GM04504 (cell line): Measurements from ENCODE around the gene IGLL1.
A peak's percentile ranks its signal among the peaks of the same experiment; 100 is the strongest.
"Not testable (repeated sequence)": the region's sequence is repeated elsewhere in the genome, so short reads cannot be mapped to it uniquely, and the experiment has no call there.

ENCODE experiments used
- DNase-seq: peaks from one replicate; pipeline ENCODE4 v3.0.0-alpha.2; 2012; ENCODE audit warnings: low read depth

The IGLL1 gene

DNA sequence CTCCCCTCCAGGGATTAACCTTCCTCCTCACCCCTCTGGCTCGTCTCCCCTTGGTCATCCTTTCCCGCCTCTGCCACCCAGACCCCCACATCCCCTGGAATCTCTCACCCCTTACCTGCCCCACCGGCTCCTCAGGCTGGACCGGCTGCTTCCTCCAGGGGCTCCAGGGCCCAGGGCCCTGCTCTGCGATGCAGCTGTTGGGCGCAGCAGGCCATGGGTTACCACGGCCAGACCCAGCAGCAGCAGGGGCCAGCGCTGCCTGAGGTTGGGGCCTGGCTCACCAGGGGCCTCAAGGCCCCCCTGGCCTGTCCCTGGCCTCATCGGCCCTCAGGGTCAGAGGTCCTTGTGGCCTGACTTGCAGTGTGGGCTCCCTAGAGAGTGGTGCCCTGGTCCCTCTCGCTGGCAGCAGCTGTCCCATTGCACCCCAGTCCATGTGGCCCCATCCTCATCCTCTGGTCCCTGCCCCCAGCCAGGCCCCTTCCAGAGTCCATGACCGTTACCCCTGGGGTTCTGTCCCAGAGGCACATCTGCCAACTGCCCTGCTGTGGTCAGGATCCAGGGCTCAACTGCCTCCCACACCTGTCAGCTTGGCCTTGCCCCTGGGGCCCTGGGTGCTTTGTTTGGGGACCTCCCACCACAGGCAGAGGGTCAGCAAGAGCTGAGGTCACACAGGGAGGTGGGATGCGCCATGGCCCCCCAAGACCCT is at the start of gene IGLL1:
IGLL1 (minus strand) TSS at position 421 of the 706 bp plus-strand sequence; CDS start at position 321, 100 bp downstream.
- no peak for DNase-seq

GRCh38 chr22:23628056-23628743 is 48.1 kb upstream of the IGLL1 start:
- DNase-seq, result not testable (repeated sequence)

GRCh38 chr22:23627401-23628055 is 47.4 kb upstream of the IGLL1 start:
- DNase-seq, result peak; percentile 17

DNA sequence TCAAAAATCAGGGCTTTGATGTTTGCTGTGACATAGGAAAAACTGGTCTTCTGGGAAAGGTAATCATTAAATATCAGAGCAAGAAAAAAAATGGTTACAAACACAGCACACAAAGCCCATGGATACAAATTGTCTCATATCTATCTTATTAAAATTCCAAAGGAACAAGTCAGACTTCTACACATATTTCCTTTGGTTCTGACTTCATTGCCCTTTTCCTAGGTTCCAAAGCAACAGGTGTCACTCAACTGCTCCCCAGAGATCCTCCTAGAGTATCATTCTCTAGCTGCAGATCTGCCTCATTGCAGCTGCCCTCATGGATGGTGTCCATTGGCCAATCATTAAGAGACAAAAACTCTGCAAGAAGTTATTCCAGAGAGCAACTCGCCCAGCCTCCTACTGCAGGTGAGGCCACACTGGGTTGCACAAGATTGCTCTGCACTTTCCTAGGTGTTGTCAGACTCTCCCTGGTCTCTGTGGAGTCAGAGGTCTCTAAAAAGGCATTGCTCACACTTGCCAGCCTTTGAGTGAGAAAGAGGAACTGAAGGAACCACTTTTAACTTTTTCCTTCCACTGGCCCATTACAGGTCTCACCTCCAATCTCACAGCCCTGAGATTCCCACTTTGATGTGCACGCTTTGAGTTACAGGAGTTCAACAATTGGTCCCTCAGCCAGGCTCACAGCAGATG is 46.3 kb upstream of the IGLL1 start:
- DNase-seq, result no peak

DNA sequence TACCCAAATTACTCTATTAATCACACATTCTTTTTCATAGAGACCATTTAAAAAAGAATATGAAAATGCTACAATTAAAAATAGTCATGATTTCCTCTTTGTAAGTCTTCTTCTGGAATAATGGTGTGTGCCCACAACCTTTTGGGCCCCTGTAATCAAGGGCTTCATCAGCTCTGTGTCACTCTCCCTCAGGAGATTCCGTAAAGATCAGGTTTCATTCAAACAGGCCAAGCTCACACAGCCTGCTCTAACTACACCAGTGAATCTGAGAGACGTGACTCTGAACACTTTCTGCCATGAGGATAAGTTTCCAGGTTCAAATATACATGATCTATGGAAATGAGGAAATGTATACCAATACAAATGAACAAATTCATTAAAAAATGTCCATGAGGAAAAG is 42.5 kb upstream of the IGLL1 start:
- DNase-seq, result no peak

GRCh38 chr22:23621916-23622315 is 41.8 kb upstream of the IGLL1 start:
- not testable (repeated sequence) for DNase-seq

GRCh38 chr22:23621082-23621780 is 41.1 kb upstream of the IGLL1 start:
- no peak for DNase-seq

DNA sequence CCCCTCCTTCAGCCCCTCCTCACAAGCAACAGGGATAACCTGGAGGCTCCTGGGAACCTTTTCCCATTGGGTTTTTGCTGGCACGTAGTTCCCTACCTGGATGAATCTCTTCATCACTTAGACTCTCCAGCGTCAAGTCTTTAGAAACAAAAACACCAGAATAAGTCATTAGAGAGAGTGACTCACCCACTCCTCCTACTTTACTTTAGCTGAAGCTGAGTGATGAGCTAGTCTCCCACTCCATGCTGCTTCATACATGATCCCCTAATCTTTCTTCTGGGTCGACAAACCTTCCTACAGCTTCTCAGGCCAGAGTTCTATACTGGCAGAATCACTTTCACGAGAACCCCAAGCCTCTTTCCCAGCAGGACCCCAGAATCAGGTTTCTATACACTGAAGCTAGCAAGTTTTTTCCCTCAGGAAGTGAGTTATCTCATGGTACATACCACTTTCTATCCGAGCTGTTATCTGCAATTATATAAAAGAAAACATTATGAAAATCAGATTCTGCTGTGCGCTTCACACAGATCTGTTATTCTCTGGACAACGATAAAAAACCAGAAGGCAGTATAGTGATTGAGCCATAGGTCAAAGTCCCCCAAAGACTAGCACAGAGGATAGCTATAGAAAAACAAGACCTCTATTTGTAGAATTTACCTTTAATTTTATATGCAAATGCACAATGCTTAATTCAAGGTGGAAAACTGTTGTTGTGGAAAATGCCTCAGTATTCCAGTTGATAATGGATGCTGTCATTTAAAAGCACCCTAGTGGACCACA is 33.3 kb upstream of the IGLL1 start:
- DNase-seq, result no peak

DNA sequence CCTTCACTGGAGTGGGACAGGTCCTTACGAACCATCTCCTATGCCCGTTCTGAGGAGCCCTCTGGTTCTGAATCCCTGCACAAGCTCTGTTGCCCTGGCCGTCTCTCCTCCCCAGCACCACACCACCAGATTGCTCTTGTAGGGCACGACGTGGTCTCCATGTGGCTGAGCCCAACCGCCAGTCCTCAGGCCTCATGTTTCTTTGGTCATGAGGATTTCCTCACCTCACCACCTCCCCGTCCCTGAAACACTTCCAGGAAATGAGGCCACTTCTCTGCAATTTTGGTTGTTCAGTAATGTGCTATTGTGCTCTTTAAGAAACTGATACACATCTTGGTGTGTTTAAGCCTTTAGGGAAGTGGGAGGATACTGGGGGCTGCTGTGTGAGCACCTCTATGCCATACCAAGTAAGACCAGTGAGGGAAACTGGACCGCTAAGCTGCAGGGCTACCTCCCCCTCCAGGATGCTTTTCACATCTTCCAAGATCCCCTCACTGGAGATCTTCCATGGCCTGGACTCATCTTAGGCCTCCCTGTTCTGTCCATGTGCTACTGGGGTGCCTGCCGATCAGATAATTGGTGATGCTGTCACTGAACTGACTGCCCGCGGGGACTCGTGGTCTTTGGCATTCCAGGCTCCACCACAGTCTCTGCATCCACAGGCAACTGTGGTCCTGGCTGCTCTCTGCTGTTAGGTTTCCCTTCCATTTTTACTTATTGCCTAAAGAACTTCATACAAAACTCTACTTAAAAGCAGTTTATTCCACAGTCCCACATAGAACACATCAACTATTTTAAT is 30.1 kb upstream of the IGLL1 start:
- no peak for DNase-seq

GRCh38 chr22:23608583-23608982 is 28.5 kb upstream of the IGLL1 start:
- DNase-seq, result no peak

DNA sequence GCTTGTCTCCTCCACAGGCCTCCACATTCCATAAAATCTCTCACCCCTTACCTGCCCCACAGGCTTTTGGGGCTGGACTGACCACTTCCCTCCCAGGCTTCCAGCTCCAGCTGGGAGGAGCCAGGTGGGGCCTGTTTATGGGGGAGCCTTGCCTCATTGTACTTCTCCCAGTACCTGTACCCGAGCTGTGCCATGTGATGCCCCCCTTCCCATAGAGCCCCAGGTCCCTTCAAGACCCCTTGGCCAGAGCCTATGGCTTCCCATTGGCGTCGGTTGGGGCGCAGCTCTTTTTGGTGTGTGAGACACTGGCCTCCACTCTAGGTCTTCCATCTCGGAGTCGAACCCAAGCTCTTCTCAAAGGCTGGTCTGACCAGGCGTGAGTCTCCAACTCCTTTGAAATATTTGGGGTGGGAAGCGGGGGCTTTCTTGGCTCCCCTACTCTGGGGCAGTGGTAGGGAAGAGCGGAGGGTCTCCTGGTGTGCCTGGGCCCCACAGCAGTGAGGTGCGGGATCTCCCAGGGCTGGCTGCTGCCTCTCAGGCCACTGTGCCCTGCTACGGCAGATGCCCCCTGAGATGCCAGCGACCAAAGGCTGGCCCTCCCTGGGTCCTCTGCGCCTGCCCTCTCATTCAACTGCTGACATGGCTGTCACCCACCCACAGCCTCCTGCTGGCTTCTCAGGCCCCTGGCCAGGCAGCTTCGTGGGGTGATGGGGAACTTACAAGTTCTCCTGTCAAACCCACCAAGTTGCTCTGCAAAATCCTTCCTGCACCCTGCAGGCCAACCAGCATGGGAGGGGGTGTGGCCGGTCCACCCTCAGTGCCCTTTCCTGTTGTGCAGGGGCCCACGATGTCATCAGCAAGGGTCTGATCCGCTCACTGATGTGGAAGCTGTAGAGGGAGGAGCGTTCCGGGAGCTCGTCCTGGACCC is 26.4 kb upstream of the IGLL1 start:
- DNase-seq, result no peak

DNA sequence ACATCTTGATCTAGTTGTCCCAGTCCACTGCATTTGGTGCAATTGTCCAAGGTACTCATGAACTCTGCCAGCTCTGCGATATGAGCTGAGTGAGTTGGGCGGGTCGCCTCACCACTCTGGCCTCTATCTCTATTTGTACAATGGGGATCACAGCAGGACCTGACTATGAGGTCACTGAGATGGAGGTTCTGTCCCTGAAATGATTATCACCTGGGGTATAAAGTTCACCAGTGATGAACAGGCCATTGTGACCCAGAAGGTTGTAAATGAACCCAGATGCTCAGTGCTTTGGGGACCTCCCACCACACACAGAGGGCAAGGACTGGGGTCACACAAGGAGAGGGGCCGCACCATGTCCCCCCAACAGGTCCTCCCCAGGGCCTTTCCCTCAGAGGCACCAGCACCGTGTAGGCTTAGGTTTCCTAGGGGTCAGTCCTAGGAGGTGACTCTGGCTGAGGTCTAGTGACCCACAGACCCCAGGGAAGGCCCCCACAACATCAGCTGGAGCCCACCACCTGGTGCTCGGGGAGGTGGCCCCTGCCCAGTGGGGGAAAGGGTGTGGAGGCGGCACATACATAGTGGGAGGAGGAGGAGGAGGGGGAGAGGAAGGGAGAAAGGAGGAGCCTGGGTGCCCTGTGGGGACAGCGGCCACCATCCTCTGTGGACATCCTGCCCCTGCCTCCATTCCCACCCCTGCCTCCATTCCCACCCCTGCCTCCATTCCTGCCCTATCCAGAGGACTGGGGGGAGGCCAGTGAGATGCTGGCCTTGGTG is 25.0 kb upstream of the IGLL1 start:
- no peak for DNase-seq

GRCh38 chr22:23603266-23603665 is 23.2 kb upstream of the IGLL1 start:
- DNase-seq, result no peak

GRCh38 chr22:23598805-23599518 is 18.9 kb upstream of the IGLL1 start:
- no peak for DNase-seq

- DNase-seq, result not testable (repeated sequence)
Measured at GRCh38 chr22:23597576-23598268, 17.6 kb upstream of the IGLL1 start.

- not testable (repeated sequence) for DNase-seq
Measured at GRCh38 chr22:23595904-23596303, 15.8 kb upstream of the IGLL1 start.

- DNase-seq, result no peak
Measured at GRCh38 chr22:23591846-23592245, 11.8 kb upstream of the IGLL1 start.
